ENCODE measurements around the gene SPG11.
"Not testable (repeated sequence)": the region's sequence is repeated elsewhere in the genome, so short reads cannot be mapped to it uniquely, and the experiment has no call there.

Gene SPG11

DNA sequence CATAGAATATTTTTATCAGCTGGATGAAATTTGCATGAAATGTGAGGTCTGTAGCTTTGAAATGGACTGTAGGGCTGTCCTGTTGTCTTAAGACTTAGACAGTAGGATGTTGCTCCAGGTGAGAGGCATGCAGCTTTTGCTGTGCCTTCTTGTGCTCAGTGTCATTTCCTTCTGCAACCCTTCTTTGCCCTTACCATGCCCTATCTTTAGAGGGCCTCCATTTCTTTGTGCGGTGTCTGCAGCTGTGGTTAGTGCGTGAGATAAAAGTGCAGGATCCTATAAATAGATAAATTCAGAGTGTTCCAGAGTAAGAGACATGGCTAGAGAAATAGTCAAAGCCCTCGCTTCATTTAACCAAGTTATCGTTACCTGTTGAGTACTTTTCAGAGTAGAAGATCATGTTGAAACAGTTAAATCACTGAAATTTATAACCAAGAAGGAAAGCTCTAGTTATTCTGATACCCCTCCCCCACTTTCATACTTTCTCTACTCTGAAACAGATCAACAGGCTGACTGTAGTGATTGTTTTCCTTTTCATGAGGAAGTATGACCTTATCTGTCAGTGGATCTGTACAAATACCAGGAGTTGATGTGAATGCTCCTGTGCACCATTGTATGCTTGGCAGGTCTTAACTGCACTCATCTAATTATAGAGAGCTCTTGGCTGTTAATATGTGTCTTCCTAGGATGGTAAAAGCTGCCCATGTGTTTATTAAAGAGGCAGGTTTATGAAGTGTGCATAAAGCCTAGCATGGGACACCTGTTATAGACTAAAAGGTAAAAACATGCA, 108.3 kb downstream of the SPG11 start:
- DNase-seq: no peak

- DNase-seq: no peak
These were observed 112.7 kb downstream of the SPG11 start for GRCh38 chr15:44550734-44551133.

DNA sequence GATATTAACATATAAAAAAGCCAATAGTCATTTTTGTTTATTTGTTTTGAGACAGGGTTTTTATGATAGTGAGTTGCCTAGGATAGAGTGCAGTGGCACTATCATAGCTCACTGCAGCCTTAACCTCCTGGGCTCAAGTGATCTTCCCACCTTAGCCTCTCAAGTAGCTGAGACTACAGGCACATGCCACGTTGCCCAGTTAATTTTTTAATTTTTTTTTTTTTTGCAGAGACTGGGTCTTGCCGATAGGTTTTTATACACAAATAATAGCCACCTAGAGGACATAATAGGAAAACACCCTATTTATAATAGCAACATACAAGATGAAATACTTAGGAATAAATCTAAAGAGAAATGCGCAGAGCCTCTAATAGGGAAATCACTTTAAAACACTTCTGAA, 113.2 kb downstream of the SPG11 start:
- DNase-seq: no peak

- not testable (repeated sequence) for DNase-seq
These were observed 114.3 kb downstream of the SPG11 start for GRCh38 chr15:44549152-44549551.

- DNase-seq: peak; percentile 62
These were observed 117.3 kb downstream of the SPG11 start for GRCh38 chr15:44545913-44546802.

GRCh38 chr15:44544745-44545144, 118.7 kb downstream of the SPG11 start:
- DNase-seq: not testable (repeated sequence)

- no peak for DNase-seq
These were observed 120.9 kb downstream of the SPG11 start for GRCh38 chr15:44542596-44542995.

DNA sequence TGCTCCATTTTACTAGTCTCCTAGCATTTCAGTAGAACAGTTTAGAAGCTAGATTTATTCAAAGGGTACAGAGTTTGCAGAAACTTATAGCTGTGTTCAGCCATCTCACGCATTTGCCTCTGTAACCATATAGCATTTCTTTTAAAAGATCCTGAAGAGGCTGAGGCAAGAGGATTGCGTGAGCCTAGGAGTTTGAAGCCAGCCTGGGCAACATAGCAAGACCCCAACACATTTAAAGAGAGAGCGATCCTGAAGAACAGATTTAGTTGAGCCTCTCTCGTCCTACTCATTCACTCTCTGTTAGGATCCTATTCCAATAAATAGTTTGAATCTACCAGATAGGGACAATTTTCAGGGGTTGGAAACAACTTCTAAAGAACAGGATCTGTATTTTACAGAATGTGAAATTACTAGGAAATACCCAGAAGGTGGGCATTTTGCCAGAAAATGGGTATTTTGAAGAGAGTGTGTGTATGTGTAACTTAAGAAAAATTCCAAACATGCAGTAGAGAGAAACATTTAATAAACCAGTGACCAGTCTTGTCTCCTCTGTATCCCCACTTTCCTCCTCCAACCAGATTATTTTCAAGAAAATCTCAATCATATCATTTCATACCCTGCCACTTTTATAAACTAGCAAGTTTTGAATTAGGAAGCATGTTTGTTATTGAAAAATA, 122.0 kb downstream of the SPG11 start:
- DNase-seq: no peak

- no peak for DNase-seq
These were observed 125.7 kb downstream of the SPG11 start for GRCh38 chr15:44537735-44538240.

- DNase-seq: peak; percentile 95
These were observed 126.3 kb downstream of the SPG11 start, which contains the start of gene EIF3J for GRCh38 chr15:44536962-44537734. Gene EIF3J, plus strand, starts transcription at chr15:44537147. Its CDS starts 48 bp downstream, at chr15:44537195.

GRCh38 chr15:44536302-44536961, 127.0 kb downstream of the SPG11 start:
- no peak for DNase-seq

DNA sequence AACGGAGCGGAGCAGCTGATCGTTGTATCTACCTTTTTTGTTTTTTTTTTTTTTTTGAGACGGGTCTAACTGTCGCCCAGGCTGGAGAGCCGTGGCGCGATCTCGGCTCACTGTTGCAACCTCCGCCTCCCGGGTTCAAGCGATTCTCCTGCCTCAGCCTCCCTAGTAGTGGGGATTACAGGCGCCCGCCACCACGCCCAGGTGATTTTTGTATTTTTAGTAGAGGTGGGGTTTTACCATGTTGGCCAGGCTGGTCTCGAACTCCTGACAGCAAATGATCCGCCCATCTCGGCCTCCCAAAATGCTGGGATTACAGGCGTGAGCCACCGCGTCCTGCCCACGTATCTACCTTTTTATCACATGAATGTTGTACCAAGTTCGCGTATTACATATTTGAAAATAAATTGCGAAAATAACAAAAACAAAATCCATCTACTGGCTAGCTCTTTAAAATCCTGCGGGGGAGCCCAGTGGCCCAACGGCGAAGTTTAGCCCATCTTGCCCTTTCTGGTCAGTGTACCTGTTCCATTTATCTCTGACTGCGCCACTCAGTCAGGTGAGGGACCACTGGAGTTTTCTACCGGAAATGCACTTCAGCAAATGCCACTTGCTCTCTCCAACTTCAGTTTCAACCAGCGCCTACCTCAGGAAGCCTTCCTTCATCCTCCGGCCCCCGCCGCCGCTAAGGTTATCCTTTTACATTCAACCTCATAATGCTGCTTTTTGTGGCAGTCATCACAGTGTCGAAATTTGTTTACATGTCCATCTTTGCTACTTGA, 127.8 kb downstream of the SPG11 start:
- peak; percentile 24 for DNase-seq

GRCh38 chr15:44535092-44535491, 128.4 kb downstream of the SPG11 start:
- DNase-seq: no peak

DNA sequence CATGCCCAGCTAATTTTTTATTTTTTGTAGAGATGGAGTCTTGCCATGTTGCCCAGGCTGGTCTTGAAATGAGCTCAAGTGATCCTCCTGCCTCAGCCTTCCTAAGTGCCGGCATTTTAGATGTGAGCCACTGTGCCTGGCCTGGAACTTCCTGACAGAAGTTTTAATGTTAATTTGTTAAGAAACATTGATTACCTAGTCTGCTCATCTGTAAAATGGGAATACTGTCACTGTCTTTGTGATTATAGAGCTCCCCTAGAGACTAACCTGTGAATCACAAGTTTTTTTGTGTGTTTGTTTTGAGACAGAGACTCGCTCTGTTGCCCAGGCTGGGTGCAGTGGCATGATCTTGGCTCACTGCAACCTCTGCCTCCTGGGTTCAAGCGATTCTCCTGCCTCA, 130.8 kb downstream of the SPG11 start:
- no peak for DNase-seq

DNA sequence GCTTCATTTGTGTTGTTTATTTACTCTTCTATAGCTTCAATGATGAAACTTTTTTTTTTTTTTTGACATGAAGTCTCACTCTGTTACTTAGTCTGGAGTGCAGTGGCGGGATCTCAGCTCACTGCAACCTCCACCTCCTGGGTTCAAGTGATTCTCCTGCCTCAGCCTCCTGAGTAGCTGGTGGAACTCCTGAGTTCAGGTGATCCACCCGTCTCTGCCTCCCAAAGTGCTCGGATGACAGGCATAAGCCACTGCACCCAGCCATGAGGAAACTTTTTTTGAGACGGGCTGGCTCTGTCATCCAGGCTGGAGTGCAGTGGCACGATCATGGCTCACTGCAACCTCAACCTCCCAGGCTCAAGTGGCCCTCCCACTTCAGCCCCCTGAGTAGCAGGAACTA, 131.2 kb downstream of the SPG11 start:
- not testable (repeated sequence) for DNase-seq

- DNase-seq: no peak
These were observed 132.8 kb downstream of the SPG11 start for GRCh38 chr15:44530653-44531052.

DNA sequence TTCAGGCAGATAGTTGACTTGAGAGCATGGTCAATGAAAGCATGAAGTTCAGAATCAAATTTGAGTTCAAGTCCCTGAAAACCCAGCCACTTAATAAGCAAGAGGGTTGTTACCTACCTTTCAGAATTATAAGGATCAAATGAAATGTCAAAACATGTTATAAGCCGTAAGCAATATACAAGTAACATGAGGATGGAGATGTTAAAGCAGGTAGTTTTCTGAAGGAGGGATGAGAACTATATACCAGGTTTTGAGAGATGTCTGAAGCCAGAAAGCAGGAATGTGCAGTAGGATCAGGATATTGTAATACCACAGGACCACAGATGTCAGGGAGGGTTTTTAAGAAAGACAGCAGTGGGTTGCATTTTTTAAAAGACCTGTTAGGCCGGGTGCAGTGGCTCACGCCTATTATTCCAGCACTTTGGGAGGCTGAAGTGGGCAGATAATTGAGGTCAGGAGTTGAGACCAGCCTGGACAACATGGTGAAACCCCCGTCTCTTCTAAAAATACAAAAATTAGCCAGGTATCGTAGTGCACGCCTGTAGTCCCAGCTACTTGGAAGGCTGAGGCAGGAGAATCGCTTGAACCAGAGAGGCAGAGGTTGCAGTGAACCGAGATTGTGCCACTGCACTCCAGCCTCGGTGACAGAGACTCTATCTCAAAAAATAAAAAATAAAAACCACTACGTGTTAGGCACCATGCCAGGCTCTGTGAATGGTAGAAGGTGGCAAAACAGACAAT, 133.4 kb downstream of the SPG11 start:
- no peak for DNase-seq

DNA sequence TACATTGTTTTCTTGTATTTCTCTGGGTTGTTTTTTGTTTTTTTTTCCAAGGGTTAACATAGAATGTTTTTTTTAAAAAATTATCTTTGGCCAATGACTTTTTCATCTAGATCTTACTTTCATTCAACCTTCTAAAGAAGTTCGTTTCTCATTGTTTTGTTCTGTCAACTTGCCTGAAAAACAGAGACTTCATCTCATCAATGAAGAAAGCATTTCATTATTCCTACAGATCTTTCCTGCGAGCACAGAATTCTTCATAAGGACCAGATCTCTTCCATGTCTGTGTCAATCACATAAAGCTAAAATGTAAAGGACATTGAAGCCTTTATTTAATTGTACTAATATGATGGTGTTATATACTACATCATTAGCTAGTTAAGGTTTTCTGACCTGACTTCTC, 136.2 kb downstream of the SPG11 start:
- no peak for DNase-seq

- DNase-seq: no peak
These were observed 138.4 kb downstream of the SPG11 start for GRCh38 chr15:44525018-44525417.

DNA sequence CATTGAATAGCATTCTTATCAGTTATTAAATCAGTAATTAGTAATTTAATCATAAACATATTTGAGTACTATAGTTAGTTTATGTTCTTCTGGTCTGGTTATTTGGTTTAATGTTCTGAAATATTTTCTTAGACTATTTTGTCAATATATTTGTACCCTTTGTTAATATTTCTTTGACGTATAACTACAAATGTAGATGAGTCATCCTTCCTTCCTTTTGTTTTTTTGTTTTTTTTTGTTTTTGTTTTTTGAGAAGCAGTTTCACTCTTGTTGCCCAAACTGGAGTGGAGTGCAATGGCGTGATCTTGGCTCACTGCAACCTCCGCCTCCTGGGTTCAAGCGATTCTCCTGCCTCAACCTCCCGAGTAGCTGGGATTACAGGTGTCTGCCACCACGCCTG, 143.9 kb downstream of the SPG11 start:
- DNase-seq: no peak

All from activated naive CD4-positive, alpha-beta T cell treated with Interleukin-2 at 50 U/mL for 16 hours (primary cell).